ENCODE measurements around the gene ALOX5AP.

The ALOX5AP gene

DNA sequence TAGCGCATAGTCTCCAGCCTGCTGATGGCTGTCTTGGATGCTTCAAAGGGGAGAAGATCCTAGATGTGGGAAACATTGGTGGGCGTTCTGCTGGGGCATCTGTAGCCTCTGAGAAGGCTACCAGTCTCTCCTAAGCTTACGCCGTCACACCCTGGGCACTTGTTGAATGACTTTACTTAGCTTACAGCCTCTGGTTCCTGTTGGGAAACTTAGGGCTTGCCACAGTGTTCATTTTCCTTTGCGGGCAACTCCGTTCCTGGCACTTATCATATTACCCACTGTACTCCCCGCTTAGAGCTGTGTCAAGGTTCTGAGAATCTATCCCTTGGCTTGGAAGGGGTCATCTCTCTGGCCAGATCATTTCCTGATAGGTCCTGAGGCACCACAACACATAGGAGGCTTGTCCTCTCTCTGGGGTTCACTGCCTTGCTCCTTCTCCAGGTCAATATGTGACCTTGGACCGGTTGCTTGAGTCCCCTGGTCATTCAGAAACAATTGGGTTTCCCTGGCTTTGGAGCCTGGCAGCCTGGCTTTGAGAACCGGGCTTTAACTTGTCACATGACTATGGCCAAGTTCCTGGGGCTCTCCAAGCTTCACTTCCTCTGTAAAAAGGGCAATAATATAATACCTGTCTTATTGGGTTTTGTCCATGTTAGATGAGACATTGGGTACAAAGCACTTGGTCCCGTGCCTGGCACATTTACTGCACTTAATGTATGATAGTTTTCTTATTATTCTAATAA lies 20.5 kb upstream of the ALOX5AP start:
- no peak overlapping the region for H3K4me3 ChIP-seq (ENCODE audit: low read depth, low read length)
- TF ChIP-seq, protein P1, sequence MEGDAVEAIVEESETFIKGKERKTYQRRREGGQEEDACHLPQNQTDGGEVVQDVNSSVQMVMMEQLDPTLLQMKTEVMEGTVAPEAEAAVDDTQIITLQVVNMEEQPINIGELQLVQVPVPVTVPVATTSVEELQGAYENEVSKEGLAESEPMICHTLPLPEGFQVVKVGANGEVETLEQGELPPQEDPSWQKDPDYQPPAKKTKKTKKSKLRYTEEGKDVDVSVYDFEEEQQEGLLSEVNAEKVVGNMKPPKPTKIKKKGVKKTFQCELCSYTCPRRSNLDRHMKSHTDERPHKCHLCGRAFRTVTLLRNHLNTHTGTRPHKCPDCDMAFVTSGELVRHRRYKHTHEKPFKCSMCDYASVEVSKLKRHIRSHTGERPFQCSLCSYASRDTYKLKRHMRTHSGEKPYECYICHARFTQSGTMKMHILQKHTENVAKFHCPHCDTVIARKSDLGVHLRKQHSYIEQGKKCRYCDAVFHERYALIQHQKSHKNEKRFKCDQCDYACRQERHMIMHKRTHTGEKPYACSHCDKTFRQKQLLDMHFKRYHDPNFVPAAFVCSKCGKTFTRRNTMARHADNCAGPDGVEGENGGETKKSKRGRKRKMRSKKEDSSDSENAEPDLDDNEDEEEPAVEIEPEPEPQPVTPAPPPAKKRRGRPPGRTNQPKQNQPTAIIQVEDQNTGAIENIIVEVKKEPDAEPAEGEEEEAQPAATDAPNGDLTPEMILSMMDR (IDR thresholded peaks at IDR 0.05; ENCODE audit: borderline replicate concordance, insufficient read depth, low read depth, low read length) = no peak

DNA sequence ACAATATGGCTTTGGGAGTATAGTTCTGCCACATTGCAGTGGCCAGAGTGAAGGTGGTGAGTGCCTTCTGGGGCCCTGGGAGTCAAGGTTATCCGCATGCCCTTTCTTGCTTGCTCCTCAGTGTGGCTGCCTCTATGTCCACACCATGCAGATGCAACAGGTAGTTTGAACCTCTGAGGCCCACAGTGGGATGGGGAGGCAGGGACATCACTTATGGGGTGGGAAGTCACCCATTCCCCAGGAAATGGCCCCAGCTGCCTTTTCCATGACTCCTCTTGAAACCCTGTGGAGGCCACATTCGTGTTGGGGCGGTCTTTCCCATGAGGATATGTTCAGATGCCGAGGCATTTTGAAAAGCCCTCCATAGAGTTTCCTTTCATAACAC lies 20.0 kb upstream of the ALOX5AP start:
- H3K4me3 ChIP-seq (ENCODE audit: low read depth, low read length) = no peak overlapping the region
- TF ChIP-seq, protein P1 (IDR thresholded peaks at IDR 0.05; ENCODE audit: borderline replicate concordance, insufficient read depth, low read depth, low read length) = no peak

DNA sequence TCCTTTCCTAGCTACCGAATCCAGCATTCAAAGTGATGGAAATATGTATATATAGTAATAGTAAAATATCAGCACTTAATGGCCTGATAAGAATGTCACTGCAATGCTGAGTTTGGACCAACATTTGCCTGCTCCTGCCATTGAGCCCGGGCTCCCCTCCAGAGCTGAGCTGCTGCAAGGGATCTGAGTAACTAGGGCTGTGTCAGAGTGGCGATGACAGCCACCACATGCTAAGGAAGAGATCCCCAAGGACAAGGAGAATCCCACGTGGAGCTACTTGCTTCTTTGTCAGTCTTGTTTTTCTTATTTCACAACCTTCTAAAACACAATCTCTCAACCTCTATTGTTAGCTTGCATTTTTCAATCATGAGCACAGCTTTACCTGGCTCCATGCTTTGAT lies 19.5 kb upstream of the ALOX5AP start:
- TF ChIP-seq, protein P1 (IDR thresholded peaks at IDR 0.05; ENCODE audit: borderline replicate concordance, insufficient read depth, low read depth, low read length) = no peak
- no peak overlapping the region for H3K4me3 ChIP-seq (ENCODE audit: low read depth, low read length)

DNA sequence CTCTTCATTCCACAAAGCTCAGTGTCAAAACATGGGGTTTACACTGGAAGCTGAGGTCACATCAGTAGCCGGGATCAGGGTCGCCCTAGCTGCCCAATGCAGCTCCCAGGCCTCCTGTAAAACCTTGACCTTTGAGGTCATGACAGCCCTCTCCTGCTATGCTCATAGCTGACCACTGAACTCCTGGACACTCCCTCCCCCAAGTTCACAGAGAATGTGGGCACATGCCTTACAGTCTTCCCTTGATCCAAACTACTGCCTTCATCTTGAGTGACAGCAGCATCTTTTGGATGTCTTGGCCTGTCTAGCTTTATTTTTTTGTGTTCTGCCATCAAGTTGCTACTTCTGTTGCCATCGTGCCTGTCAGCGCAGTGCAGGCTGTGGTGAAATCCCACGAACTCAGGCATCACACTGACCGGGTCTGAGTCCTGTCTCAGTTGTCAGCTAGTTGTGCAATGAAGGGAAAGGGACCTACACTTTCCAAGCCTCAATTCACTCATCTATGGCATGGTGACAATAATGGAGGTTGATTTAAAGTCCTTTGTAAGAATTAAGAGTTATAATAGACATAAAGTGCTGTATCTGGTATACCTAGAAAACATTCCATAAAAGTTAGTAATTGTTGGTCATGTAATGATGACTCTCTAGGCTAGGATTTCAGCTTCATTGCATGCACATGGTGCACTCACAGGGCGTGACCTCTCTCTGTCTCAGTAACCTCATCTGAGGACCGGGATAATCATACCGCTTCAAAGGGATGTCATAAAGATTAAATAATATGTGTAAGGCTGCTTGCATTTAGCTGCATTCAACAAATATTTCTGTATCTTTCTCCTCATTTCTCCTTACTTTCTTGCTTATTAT lies 16.4 kb upstream of the ALOX5AP start:
- TF ChIP-seq, protein P1 (IDR thresholded peaks at IDR 0.05; ENCODE audit: borderline replicate concordance, insufficient read depth, low read depth, low read length) = no peak
- H3K4me3 ChIP-seq (ENCODE audit: low read depth, low read length) = no peak overlapping the region

DNA sequence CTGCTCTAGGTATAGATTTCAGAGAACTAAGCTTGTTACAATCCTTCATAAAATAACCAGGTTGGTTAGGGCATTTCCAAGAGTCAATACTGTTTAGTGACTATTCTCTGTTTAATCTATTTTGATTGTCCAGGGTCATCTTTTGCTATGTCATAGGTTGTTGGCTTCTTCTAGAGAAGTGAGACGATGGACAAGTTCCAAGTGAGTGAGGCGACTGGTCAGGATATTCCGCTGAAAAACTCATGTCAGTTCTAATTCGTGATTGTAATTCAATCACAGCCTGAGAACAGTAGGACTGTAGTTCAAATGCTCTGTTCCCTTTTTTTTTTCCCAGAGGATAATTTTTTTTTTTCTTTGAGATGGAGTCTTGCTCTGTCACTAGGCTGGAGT lies 15.8 kb upstream of the ALOX5AP start:
- TF ChIP-seq, protein P1 (IDR thresholded peaks at IDR 0.05; ENCODE audit: borderline replicate concordance, insufficient read depth, low read depth, low read length) = no peak

DNA sequence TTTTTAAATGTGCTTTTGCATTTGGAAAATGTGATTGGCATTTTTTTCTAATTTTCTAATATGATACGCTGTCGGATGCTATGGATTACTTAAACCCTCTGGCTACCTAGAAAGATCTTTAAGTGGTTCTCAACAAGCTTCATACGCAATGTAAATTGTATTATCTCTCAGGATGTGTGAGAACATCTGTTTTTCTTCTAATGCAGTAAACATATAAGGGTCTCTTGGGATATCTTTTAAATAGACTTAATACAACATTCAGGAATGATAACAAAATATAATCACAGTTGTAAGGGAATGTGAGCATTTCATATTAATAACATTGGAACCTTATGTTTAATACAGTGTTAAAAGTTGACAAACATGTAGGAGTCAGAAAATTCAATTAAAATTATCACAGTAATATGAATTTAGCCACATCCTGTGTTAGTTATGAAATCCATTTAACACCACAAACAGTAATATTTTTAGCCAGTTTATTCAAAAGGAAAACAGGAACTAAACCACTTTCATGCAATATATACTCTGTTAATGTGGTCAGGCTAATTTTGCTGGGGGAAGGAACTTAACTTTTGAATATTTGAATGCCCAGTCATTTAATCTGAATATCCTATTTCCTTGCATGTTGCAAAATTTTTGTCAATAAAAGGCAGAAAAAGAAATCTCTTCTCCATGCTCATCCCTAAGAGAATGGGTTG lies 15.0 kb upstream of the ALOX5AP start:
- H3K4me3 ChIP-seq (ENCODE audit: low read depth, low read length) = no peak overlapping the region
- TF ChIP-seq, protein P1 (IDR thresholded peaks at IDR 0.05; ENCODE audit: borderline replicate concordance, insufficient read depth, low read depth, low read length) = no peak

More for the DNA sequence above, 15.8 kb upstream of the ALOX5AP start:
- H3K4me3 ChIP-seq (ENCODE audit: low read depth, low read length) = no peak overlapping the region

Measured in GM12875 (cell line).